ENCODE measurements around the gene KRT33A. TPM values are rescaled to one million over a fixed set of nuclear protein-coding genes. Genes with fewer than 3 reads are reported as not detected.
A peak's percentile ranks its signal among the peaks of the same experiment; 100 is the strongest.
"Not testable (repeated sequence)": the region's sequence is repeated elsewhere in the genome, so short reads cannot be mapped to it uniquely, and the experiment has no call there.

KRT33A gene
- polyA plus RNA-seq, 3 donors = not detected

- Mint-ChIP-seq H3K27me3 (ENCODE audit: low read depth in 3 of 3) (peaks cover 5 to 17% (median 15%) of the 10 kb centered on the region in 3 donors), H3K36me3 (no peaks in the 10 kb centered on the region), H3K4me3 (no peak overlapping the region), H3K27ac (peak overlapping the region in 1 of 7 donors; percentile 32), H3K9me3 (peaks cover 4 to 20% (median 11%) of the 10 kb centered on the region in 7 donors), H3K4me1 (no peaks in the 10 kb centered on the region)
- Histone ChIP-seq H3K27ac (ENCODE audit: low read depth in 1 of 2, low read length in 2 of 2) (no peak overlapping the region), H3K9me3 (replicated peaks in 1 of 2; ENCODE audit: control insufficient read depth in 1 of 2, insufficient read depth in 1 of 2, low read length in 2 of 2) (peaks cover 8 to 11% of the 10 kb centered on the region in 2 donors), H3K4me1 (ENCODE audit: control insufficient read depth in 1 of 2, insufficient read depth in 2 of 2, low read length in 2 of 2) (no peaks in the 10 kb centered on the region), H3K27me3 (ENCODE audit: control insufficient read depth in 2 of 2, insufficient read depth in 2 of 2, low read length in 2 of 2) (peaks cover 0 to 9% of the 10 kb centered on the region in 2 donors), H3K4me2 (replicated peaks; ENCODE audit: extremely low read depth, low read length, poor library complexity, severe bottlenecking) (no peak overlapping the region), H3K4me3 (replicated peaks in 1 of 3; ENCODE audit: low read depth in 2 of 3, low read length in 3 of 3) (no peak overlapping the region), H2AFZ (ENCODE audit: insufficient read depth, low read depth, low read length, poor library complexity, severe bottlenecking) (no peak overlapping the region), H3K9ac (ENCODE audit: insufficient read depth, low read length, poor library complexity, severe bottlenecking) (no peak overlapping the region), H3K79me2 (ENCODE audit: insufficient read depth, low read length) (no peaks in the 10 kb centered on the region), H3K36me3 (replicated peaks in 1 of 2; ENCODE audit: control insufficient read depth in 1 of 2, insufficient read depth in 2 of 2, low read length in 2 of 2) (no peaks in the 10 kb centered on the region), H4K20me1 (ENCODE audit: insufficient read depth, low read length) (no peaks in the 10 kb centered on the region)
- WGBS (ENCODE audit: insufficient coverage) = no CpG with 5 or more reads among the region's 1 CpG
- intact Hi-C loops (cut with micrococcal nuclease) = no loop called here
- no peak for DNase-seq
- no peak for TF ChIP-seq CTCF (IDR thresholded peaks at IDR 0.05)
These were observed 33.1 kb upstream of the KRT33A start for GRCh38 chr17:41383690-41384089.

DNA sequence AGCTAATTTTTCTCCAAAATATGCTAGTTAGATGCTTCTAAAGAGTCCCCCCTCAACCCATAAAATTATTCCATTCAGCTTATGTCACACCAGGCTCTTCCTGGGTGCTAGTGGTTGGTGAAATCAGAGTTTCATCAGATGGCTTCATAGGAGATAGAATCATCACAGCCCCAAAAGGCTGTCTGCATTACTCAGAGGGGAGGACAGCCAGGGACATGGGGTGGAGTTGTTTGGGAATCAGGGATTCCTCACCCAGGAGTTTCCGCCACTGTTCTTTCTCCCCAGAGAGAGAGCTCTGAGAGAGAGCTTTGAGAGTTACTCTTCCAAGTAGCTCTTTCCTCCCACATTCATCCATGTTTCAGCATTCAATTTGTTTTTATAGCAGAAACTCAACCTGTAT, 31.8 kb upstream of the KRT33A start:
- Mint-ChIP-seq H3K9me3 (peaks cover 4 to 17% (median 10%) of the 10 kb centered on the region in 7 donors), H3K36me3 (no peaks in the 10 kb centered on the region), H3K4me1 (no peaks in the 10 kb centered on the region), H3K4me3 (no peak overlapping the region), H3K27ac (no peak overlapping the region), H3K27me3 (ENCODE audit: low read depth in 3 of 3) (peaks cover 3 to 16% (median 15%) of the 10 kb centered on the region in 3 donors)
- no peak overlapping the region for H3K9ac ChIP-seq (ENCODE audit: insufficient read depth, low read length, poor library complexity, severe bottlenecking)
- H3K9me3 ChIP-seq (replicated peaks in 1 of 2; ENCODE audit: control insufficient read depth in 1 of 2, insufficient read depth in 1 of 2, low read length in 2 of 2) = peaks cover 7 to 8% of the 10 kb centered on the region in 2 donors
- H3K4me2 ChIP-seq (replicated peaks; ENCODE audit: extremely low read depth, low read length, poor library complexity, severe bottlenecking) = no peak overlapping the region
- WGBS (ENCODE audit: insufficient coverage) = no CpG with 5 or more reads among the region's 1 CpG
- intact Hi-C loops (cut with micrococcal nuclease) = no loop called here
- no peak for DNase-seq
- peaks cover 0 to 6% of the 10 kb centered on the region in 2 donors for H3K27me3 ChIP-seq (ENCODE audit: control insufficient read depth in 2 of 2, insufficient read depth in 2 of 2, low read length in 2 of 2)
- H3K36me3 ChIP-seq (replicated peaks in 1 of 2; ENCODE audit: control insufficient read depth in 1 of 2, insufficient read depth in 2 of 2, low read length in 2 of 2) = no peaks in the 10 kb centered on the region
- TF ChIP-seq CTCF (IDR thresholded peaks at IDR 0.05) = no peak
- no peak overlapping the region for H3K27ac ChIP-seq (ENCODE audit: low read depth in 1 of 2, low read length in 2 of 2)
- no peak overlapping the region for H3K4me3 ChIP-seq (replicated peaks in 1 of 3; ENCODE audit: low read depth in 2 of 3, low read length in 3 of 3)
- no peaks in the 10 kb centered on the region for H3K79me2 ChIP-seq (ENCODE audit: insufficient read depth, low read length)
- no peaks in the 10 kb centered on the region for H3K4me1 ChIP-seq (ENCODE audit: control insufficient read depth in 1 of 2, insufficient read depth in 2 of 2, low read length in 2 of 2)
- H2AFZ ChIP-seq (ENCODE audit: insufficient read depth, low read depth, low read length, poor library complexity, severe bottlenecking) = no peak overlapping the region
- H4K20me1 ChIP-seq (ENCODE audit: insufficient read depth, low read length) = no peaks in the 10 kb centered on the region

DNA sequence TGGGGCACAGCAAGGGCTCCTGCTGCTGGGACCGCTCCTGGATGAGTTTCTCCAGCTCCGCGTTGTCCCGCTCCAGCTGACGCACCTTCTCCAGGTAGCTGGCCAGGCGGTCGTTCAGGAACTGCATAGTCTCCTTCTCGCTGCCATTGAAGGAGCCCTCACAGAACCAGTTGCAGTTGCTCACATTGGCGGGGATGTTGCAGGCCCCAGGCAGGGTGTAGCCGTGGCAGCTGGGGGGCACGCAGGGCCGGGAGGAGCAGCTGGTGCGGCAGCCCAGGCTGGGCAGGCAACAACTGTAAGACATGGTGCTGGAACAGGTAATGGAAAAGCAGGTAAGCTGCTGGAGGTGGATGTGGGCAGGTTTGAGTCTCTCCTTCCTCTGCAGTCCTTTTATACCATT, 31.3 kb upstream of the KRT33A start, which contains the start of gene KRT34:
TSS of gene KRT34 (minus strand) at position 364 of the 400 bp plus-strand sequence. CDS start at position 304, 60 bp downstream.
- H3K36me3 Mint-ChIP-seq; H3K36me3 ChIP-seq (replicated peaks in 1 of 2; ENCODE audit: control insufficient read depth in 1 of 2, insufficient read depth in 2 of 2, low read length in 2 of 2); intact Hi-C loops (cut with micrococcal nuclease); H3K4me1 ChIP-seq (ENCODE audit: control insufficient read depth in 1 of 2, insufficient read depth in 2 of 2, low read length in 2 of 2); H3K4me3 Mint-ChIP-seq; H3K9ac ChIP-seq (ENCODE audit: insufficient read depth, low read length, poor library complexity, severe bottlenecking); H3K4me2 ChIP-seq (replicated peaks; ENCODE audit: extremely low read depth, low read length, poor library complexity, severe bottlenecking); H4K20me1 ChIP-seq (ENCODE audit: insufficient read depth, low read length); H3K27me3 ChIP-seq (ENCODE audit: control insufficient read depth in 2 of 2, insufficient read depth in 2 of 2, low read length in 2 of 2); DNase-seq; H3K4me1 Mint-ChIP-seq; H3K9me3 ChIP-seq (replicated peaks in 1 of 2; ENCODE audit: control insufficient read depth in 1 of 2, insufficient read depth in 1 of 2, low read length in 2 of 2); H3K27ac ChIP-seq (ENCODE audit: low read depth in 1 of 2, low read length in 2 of 2); H2AFZ ChIP-seq (ENCODE audit: insufficient read depth, low read depth, low read length, poor library complexity, severe bottlenecking); H3K79me2 ChIP-seq (ENCODE audit: insufficient read depth, low read length); H3K4me3 ChIP-seq (replicated peaks in 1 of 3; ENCODE audit: low read depth in 2 of 3, low read length in 3 of 3): not testable (repeated sequence)
- WGBS (ENCODE audit: insufficient coverage) = no CpG with 5 or more reads among the region's 13 CpGs
- Mint-ChIP-seq H3K27ac (peak within 1 kb of the TSS in 1 of 7 donors; percentile 32), H3K9me3 (peaks cover 3 to 12% (median 7%) of the 10 kb centered on the region in 7 donors), H3K27me3 (ENCODE audit: low read depth in 3 of 3) (peaks cover 3 to 16% (median 15%) of the 10 kb centered on the region in 3 donors)
